ENCODE measurements around the gene SLC22A4.

- TF ChIP-seq, protein P1, sequence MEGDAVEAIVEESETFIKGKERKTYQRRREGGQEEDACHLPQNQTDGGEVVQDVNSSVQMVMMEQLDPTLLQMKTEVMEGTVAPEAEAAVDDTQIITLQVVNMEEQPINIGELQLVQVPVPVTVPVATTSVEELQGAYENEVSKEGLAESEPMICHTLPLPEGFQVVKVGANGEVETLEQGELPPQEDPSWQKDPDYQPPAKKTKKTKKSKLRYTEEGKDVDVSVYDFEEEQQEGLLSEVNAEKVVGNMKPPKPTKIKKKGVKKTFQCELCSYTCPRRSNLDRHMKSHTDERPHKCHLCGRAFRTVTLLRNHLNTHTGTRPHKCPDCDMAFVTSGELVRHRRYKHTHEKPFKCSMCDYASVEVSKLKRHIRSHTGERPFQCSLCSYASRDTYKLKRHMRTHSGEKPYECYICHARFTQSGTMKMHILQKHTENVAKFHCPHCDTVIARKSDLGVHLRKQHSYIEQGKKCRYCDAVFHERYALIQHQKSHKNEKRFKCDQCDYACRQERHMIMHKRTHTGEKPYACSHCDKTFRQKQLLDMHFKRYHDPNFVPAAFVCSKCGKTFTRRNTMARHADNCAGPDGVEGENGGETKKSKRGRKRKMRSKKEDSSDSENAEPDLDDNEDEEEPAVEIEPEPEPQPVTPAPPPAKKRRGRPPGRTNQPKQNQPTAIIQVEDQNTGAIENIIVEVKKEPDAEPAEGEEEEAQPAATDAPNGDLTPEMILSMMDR (conservative IDR thresholded peaks at IDR 0.05 in 1 of 2, IDR thresholded peaks at IDR 0.05 in 1 of 2; ENCODE audit: extremely low read depth in 1 of 2, insufficient read depth in 1 of 2, low read depth in 1 of 2, low read length in 2 of 2), result no peak
- TF ChIP-seq EZH2 (IDR thresholded peaks at IDR 0.05; ENCODE audit: borderline replicate concordance, low read length), result no peak
Measured at GRCh38 chr5:132389051-132389331, 94.8 kb downstream of the SLC22A4 start.
